Kidney epithelial cell (primary cell): ENCODE results near the gene CDKN2A. TPM values are rescaled to one million over a fixed set of nuclear protein-coding genes. Genes with fewer than 3 reads are reported as not detected.
A peak's percentile ranks its signal among the peaks of the same experiment; 100 is the strongest.

Source experiments
- DNase-seq: peaks from one replicate; pipeline ENCODE4 v3.0.0-alpha.2; 2010; ENCODE audit warnings: low read depth
- H3K27me3 ChIP-seq: 2 replicates; pipeline ENCODE4 v1.6.0; 2011; ENCODE audit warnings: low read length; ENCODE audit not compliant: control insufficient read depth, insufficient read depth
- H3K36me3 ChIP-seq: 2 replicates; pipeline ENCODE4 v1.5.1; 2011; ENCODE audit warnings: low read length; ENCODE audit not compliant: control insufficient read depth, insufficient read depth
- H3K4me3 ChIP-seq: 2 replicates; pipeline ENCODE4 v1.5.1; 2011; ENCODE audit warnings: low read depth, mild to moderate bottlenecking, control low read depth, low read length
- total RNA-seq: library from RNA; depleted of rRNA; stranded (reverse); fragments of >200 nt; gene quantifications from 2 replicates; pipeline ENCODE4 v1.2.3, GENCODE V29; 2015
- TF ChIP-seq, protein P1 (sequence below): IDR thresholded peaks from 2 replicates; pipeline ENCODE4 v1.5.1; 2011; ENCODE audit warnings: mild to moderate bottlenecking, moderate library complexity, low read length, control low read depth, inconsistent platforms; ENCODE audit not compliant: insufficient read depth, poor library complexity, severe bottlenecking

CDKN2A gene
- total RNA-seq, 1 donor from 2014 or later = 1.7 TPM

GRCh38 chr9:21982391-21982790 lies 11.8 kb downstream of the CDKN2A start:
- Histone ChIP-seq H3K36me3 (no peaks in the 10 kb centered on the region), H3K27me3 (peaks cover 8% of the 10 kb centered on the region), H3K4me3 (no peak overlapping the region)
- TF ChIP-seq, protein P1, sequence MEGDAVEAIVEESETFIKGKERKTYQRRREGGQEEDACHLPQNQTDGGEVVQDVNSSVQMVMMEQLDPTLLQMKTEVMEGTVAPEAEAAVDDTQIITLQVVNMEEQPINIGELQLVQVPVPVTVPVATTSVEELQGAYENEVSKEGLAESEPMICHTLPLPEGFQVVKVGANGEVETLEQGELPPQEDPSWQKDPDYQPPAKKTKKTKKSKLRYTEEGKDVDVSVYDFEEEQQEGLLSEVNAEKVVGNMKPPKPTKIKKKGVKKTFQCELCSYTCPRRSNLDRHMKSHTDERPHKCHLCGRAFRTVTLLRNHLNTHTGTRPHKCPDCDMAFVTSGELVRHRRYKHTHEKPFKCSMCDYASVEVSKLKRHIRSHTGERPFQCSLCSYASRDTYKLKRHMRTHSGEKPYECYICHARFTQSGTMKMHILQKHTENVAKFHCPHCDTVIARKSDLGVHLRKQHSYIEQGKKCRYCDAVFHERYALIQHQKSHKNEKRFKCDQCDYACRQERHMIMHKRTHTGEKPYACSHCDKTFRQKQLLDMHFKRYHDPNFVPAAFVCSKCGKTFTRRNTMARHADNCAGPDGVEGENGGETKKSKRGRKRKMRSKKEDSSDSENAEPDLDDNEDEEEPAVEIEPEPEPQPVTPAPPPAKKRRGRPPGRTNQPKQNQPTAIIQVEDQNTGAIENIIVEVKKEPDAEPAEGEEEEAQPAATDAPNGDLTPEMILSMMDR = no peak
- no peak for DNase-seq

DNA sequence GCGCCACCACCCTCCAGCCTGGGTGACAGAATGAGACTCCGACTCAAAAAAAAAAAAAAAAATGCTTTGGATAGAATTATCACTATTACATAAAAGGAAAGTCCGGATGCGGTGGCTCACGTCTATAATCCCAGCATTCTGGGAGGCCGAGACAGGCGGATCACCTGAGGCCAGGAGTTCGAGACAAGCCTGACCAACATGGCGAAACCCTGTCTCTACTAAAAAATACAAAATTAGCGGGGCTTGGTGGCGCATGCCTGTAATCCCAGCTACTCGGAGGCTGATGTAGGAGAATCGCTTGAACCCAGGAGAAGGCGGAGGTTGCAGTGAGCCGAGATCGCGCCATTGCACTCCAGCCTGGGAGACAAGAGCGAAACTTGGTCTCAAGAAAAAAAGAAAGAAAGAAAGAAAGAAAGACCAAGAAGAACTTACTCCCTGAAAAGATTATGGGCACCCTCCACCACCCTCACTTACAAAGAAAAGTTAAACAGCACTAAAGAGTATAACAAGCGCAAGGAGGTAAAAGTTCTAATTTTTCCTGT lies 17.8 kb downstream of the CDKN2A start:
- TF ChIP-seq, protein P1 = no peak
- peaks cover 48% of the 10 kb centered on the region for H3K27me3 ChIP-seq
- H3K36me3 ChIP-seq = no peaks in the 10 kb centered on the region
- DNase-seq = no peak
- H3K4me3 ChIP-seq = no peak overlapping the region

GRCh38 chr9:21974722-21975409 lies 19.3 kb downstream of the CDKN2A start:
- Histone ChIP-seq H3K27me3 (peaks cover 61% of the 10 kb centered on the region), H3K4me3 (peak overlapping the region; percentile 62), H3K36me3 (no peaks in the 10 kb centered on the region)
- TF ChIP-seq, protein P1 = no peak
- no peak for DNase-seq

DNA sequence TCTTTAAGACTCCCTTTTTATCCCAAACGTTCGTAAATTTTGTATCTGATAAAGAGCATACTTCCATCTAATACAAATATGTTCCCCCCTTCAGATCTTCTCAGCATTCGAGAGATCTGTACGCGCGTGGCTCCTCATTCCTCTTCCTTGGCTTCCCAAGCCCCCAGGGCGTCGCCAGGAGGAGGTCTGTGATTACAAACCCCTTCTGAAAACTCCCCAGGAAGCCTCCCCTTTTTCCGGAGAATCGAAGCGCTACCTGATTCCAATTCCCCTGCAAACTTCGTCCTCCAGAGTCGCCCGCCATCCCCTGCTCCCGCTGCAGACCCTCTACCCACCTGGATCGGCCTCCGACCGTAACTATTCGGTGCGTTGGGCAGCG lies 19.9 kb downstream of the CDKN2A start:
- Histone ChIP-seq H3K27me3 (peaks cover 61% of the 10 kb centered on the region), H3K4me3 (peak overlapping the region; percentile 62)
- TF ChIP-seq, protein P1 = no peak

GRCh38 chr9:21972361-21972760 lies 21.8 kb downstream of the CDKN2A start:
- DNase-seq = no peak
- H3K27me3 ChIP-seq = peaks cover 75% of the 10 kb centered on the region
- TF ChIP-seq, protein P1 = no peak
- H3K36me3 ChIP-seq = no peaks in the 10 kb centered on the region
- no peak overlapping the region for H3K4me3 ChIP-seq

More for the DNA sequence above, 19.9 kb downstream of the CDKN2A start:
- H3K36me3 ChIP-seq = no peaks in the 10 kb centered on the region
- DNase-seq = no peak
